ENCODE results near the gene CASZ1. TPM values are rescaled to one million over a fixed set of nuclear protein-coding genes. Genes with fewer than 3 reads are reported as not detected.

The CASZ1 gene
- total RNA-seq, 4 donors from 2014 or later = 39.1 to 215 (median 115) TPM

- TF ChIP-seq CTCF (IDR thresholded peaks at IDR 0.05) = no peak
- TF ChIP-seq EP300 (IDR thresholded peaks at IDR 0.05; ENCODE audit: low read depth) = no peak
- no peak for TF ChIP-seq POLR2AphosphoS5 (IDR thresholded peaks at IDR 0.05)
- DNase-seq = no peak
- in situ Hi-C loops (cut with MboI; ENCODE audit: low pct_ligation_motif_present in 1 of 4, low pct_unique_long_range_greater_than_20kb in 1 of 4, low sequenced_read_pairs in 3 of 4) = no loop called here
- no peaks in the 10 kb centered on the region for H3K9me3 ChIP-seq
- peaks cover 0 to 9% (median 0%) of the 10 kb centered on the region in 4 donors for H3K36me3 ChIP-seq
- intact Hi-C loops (cut with DNase I; ENCODE audit: low total_unique reads) = loop anchor here (5.0 to 10.0 kb wide), 2 partner anchors 32 to 135 kb away; partner anchors contain the start of gene CASZ1
- 92% methylated on average over 38 of the region's 52 CpGs; no CpG with 5 or more reads in 1 of the 2 donors for WGBS, 2 donors (ENCODE audit: low coverage in 1 of 2)
- no peak overlapping the region for H3K4me3 ChIP-seq
- peak overlapping the region in 3 of 4 donors; percentile 76 to 82 (median 76) for H3K27ac ChIP-seq
- H3K4me1 ChIP-seq = peaks cover 3 to 33% (median 13%) of the 10 kb centered on the region in 4 donors
- H3K27me3 ChIP-seq = no peaks in the 10 kb centered on the region
Observed at GRCh38 chr1:10659646-10660540, 136.6 kb downstream of the CASZ1 start.

GRCh38 chr1:10659218-10659617, 137.2 kb downstream of the CASZ1 start:
- TF ChIP-seq POLR2A (IDR thresholded peaks at IDR 0.05) (no peak), EP300 (IDR thresholded peaks at IDR 0.05; ENCODE audit: low read depth) (no peak), CTCF (IDR thresholded peaks at IDR 0.05) (no peak), POLR2AphosphoS5 (IDR thresholded peaks at IDR 0.05) (no peak)
- Histone ChIP-seq H3K9me3 (no peaks in the 10 kb centered on the region), H3K36me3 (peaks cover 0 to 8% (median 0%) of the 10 kb centered on the region in 4 donors), H3K4me3 (no peak overlapping the region), H3K4me1 (peaks cover 3 to 33% (median 12%) of the 10 kb centered on the region in 4 donors), H3K27me3 (no peaks in the 10 kb centered on the region), H3K27ac (peak overlapping the region; percentile 42 to 82 (median 76))
- intact Hi-C loops (cut with DNase I; ENCODE audit: low total_unique reads) (loop anchor here (5.0 to 10.0 kb wide), 2 partner anchors 33 to 136 kb away; partner anchors contain the start of gene CASZ1), in situ Hi-C loops (cut with MboI; ENCODE audit: low pct_ligation_motif_present in 1 of 4, low pct_unique_long_range_greater_than_20kb in 1 of 4, low sequenced_read_pairs in 3 of 4) (no loop called here)
- 93% methylated on average over 18 of the region's 18 CpGs; no CpG with 5 or more reads in 1 of the 2 donors for WGBS, 2 donors (ENCODE audit: low coverage in 1 of 2)
- DNase-seq = no peak

- TF ChIP-seq EP300 (IDR thresholded peaks at IDR 0.05; ENCODE audit: low read depth) = no peak
- peak in 1 of 3 donors; percentile 4 for TF ChIP-seq POLR2AphosphoS5 (IDR thresholded peaks at IDR 0.05)
- in situ Hi-C loops (cut with MboI; ENCODE audit: low pct_ligation_motif_present in 1 of 4, low pct_unique_long_range_greater_than_20kb in 1 of 4, low sequenced_read_pairs in 3 of 4) = no loop called here
- H3K27ac ChIP-seq = peak overlapping the region; percentile 42 to 82 (median 76)
Observed at GRCh38 chr1:10658396-10659066, 137.9 kb downstream of the CASZ1 start.

GRCh38 chr1:10657088-10657847, 139.2 kb downstream of the CASZ1 start:
- Histone ChIP-seq H3K4me3 (no peak overlapping the region), H3K27me3 (no peaks in the 10 kb centered on the region), H3K4me1 (peaks cover 0 to 20% (median 3%) of the 10 kb centered on the region in 4 donors), H3K27ac (peak overlapping the region; percentile 42 to 82 (median 76)), H3K36me3 (peaks cover 0 to 11% (median 0%) of the 10 kb centered on the region in 4 donors), H3K9me3 (no peaks in the 10 kb centered on the region)
- WGBS, 2 donors (ENCODE audit: low coverage in 1 of 2) = 60 to 80% methylated on average over 4 to 29 of the region's 29 CpGs
- no peak for TF ChIP-seq CTCF (IDR thresholded peaks at IDR 0.05)
- no peak for TF ChIP-seq EP300 (IDR thresholded peaks at IDR 0.05; ENCODE audit: low read depth)
- TF ChIP-seq POLR2A (IDR thresholded peaks at IDR 0.05) = no peak
- peak in 1 of 3 donors; percentile 50 for TF ChIP-seq POLR2AphosphoS5 (IDR thresholded peaks at IDR 0.05)
- DNase-seq = no peak
- intact Hi-C loops (cut with DNase I; ENCODE audit: low total_unique reads) (loop anchor here (5.0 to 10.0 kb wide), 2 partner anchors 35 to 138 kb away; partner anchors contain the start of gene CASZ1), in situ Hi-C loops (cut with MboI; ENCODE audit: low pct_ligation_motif_present in 1 of 4, low pct_unique_long_range_greater_than_20kb in 1 of 4, low sequenced_read_pairs in 3 of 4) (no loop called here)

More at GRCh38 chr1:10658396-10659066, 137.9 kb downstream of the CASZ1 start:
- Histone ChIP-seq H3K4me3 (no peak overlapping the region), H3K9me3 (no peaks in the 10 kb centered on the region), H3K36me3 (peaks cover 0 to 10% (median 0%) of the 10 kb centered on the region in 4 donors), H3K4me1 (peaks cover 3 to 28% (median 8%) of the 10 kb centered on the region in 4 donors), H3K27me3 (no peaks in the 10 kb centered on the region)
- 89% methylated on average over 9 of the region's 19 CpGs; no CpG with 5 or more reads in 1 of the 2 donors for WGBS, 2 donors (ENCODE audit: low coverage in 1 of 2)
- DNase-seq = no peak
- intact Hi-C loops (cut with DNase I; ENCODE audit: low total_unique reads) = loop anchor here (5.0 to 10.0 kb wide), 2 partner anchors 34 to 136 kb away; partner anchors contain the start of gene CASZ1
